GM18517 (cell line): Measurements from ENCODE around the gene ZBTB43.
A peak's percentile ranks its signal among the peaks of the same experiment; 100 is the strongest.

Experiments
- ATAC-seq: cut with Tn5 transposase; IDR thresholded peaks from one replicate; pipeline ENCODE4 v1.9.1; 2021; ENCODE audit warnings: mild to moderate bottlenecking, moderate library complexity; ENCODE audit not compliant: unreplicated experiment

Gene ZBTB43

GRCh38 chr9:126827227-126827626 lies 22.4 kb downstream of the ZBTB43 start:
- ATAC-seq: no peak

GRCh38 chr9:126829035-126829434 lies 24.2 kb downstream of the ZBTB43 start:
- no peak for ATAC-seq

- no peak for ATAC-seq
Observed at GRCh38 chr9:126830827-126831226, 26.0 kb downstream of the ZBTB43 start.

- ATAC-seq: no peak
Observed at GRCh38 chr9:126832440-126832839, 27.6 kb downstream of the ZBTB43 start.

GRCh38 chr9:126833020-126833419 lies 28.2 kb downstream of the ZBTB43 start:
- ATAC-seq: no peak

- no peak for ATAC-seq
Observed at GRCh38 chr9:126833710-126834345, 29.0 kb downstream of the ZBTB43 start.

GRCh38 chr9:126834672-126835071 lies 29.8 kb downstream of the ZBTB43 start:
- ATAC-seq: no peak

GRCh38 chr9:126836216-126836615 lies 31.4 kb downstream of the ZBTB43 start:
- ATAC-seq: no peak

- peak; percentile 15 for ATAC-seq
Observed at GRCh38 chr9:126838055-126838811, 33.4 kb downstream of the ZBTB43 start.

- peak; percentile 45 for ATAC-seq
Observed at GRCh38 chr9:126838895-126839294, 34.1 kb downstream of the ZBTB43 start.

- ATAC-seq: no peak
Observed at GRCh38 chr9:126839301-126839700, 34.5 kb downstream of the ZBTB43 start.

GRCh38 chr9:126842220-126842842 lies 37.5 kb downstream of the ZBTB43 start:
- ATAC-seq: no peak

GRCh38 chr9:126842977-126843799 lies 38.3 kb downstream of the ZBTB43 start:
- no peak for ATAC-seq

- ATAC-seq: no peak
Observed at GRCh38 chr9:126844085-126844484, 39.2 kb downstream of the ZBTB43 start.

GRCh38 chr9:126847051-126847450 lies 42.2 kb downstream of the ZBTB43 start:
- no peak for ATAC-seq

GRCh38 chr9:126849591-126850225 lies 44.9 kb downstream of the ZBTB43 start:
- ATAC-seq: no peak

- ATAC-seq: no peak
Observed at GRCh38 chr9:126851286-126851880, 46.5 kb downstream of the ZBTB43 start.

GRCh38 chr9:126852086-126852688 lies 47.3 kb downstream of the ZBTB43 start:
- no peak for ATAC-seq

- ATAC-seq: no peak
Observed at GRCh38 chr9:126853667-126854066, 48.8 kb downstream of the ZBTB43 start.

GRCh38 chr9:126854734-126855133 lies 49.9 kb downstream of the ZBTB43 start:
- no peak for ATAC-seq
